ENCODE results near the gene RNF213.

Gene RNF213

DNA sequence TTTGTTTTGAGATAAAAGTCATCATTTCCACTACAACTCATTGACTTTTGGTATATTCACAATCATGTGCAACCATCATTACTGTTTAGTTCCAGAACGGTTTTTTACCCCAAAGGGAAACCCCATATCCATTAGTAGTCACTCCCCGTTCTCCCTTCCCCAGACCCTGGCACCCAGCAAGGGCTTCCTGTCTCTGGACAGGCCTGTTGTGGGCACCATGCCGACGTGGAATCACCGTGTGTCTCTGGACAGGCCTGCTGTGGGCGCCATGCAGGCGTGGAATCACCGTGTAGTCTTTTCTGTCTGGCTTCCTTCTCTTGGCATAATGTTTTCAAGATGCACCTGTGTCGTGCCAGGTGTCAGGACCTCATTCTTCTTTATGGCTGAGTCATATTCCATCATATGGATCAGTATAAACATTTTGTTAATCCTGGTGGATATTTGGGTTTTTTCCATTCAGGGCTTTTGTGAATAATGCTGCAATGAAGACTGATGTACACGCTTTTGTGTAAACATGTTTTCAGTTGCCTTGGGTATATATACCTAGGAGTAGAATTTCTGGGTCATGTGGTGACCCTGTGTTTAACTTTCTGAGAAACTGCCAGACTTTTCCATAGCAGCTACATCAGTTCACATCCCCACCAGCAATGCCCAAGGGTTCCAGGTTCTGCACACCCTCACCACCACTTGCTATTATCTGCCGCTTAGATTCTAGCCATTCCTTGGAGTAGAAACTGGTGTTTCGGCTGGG, 173.4 kb downstream of the RNF213 start:
- no peak for DNase-seq (ENCODE audit: low read depth)

DNA sequence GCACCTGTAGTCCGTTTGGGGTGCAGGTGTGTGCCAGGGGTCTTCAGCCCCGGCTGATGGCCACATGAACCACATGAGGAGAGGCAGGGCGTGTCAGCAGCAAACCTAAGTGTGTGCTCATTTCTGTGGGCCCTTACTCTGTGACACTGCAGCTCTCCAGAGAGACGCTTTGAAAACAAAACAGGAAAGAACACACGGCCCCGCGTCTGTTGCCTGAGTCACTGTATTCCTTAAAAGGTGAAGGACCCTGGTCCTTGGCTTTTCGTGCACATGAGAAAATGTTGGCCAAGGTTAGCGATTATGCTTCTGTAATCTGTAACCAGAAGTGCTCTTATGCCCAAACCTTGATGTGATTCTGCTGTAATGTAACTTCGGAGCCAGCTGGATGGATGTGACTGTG, 176.9 kb downstream of the RNF213 start:
- no peak for DNase-seq (ENCODE audit: low read depth)

DNA sequence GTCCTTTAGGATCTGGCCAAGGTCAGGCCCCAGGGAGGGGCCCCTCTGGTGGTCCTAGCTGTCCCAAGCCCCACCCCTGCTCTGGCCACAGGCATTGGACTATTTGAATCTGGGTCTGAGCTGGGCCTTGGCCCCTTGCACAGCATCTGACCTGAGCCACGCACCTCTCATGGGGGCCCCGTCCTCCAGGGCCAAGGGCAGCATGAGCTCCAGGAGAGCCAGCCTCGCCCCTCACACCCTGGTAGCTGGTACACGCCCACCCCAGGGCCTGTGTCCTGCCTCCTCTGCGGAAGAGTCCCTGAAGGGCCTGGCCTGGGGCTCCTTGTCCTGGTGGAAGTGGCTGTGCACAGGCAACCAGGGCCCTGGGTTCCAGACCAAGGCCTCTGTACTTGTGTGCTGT, 178.2 kb downstream of the RNF213 start:
- no peak for DNase-seq (ENCODE audit: low read depth)

DNA sequence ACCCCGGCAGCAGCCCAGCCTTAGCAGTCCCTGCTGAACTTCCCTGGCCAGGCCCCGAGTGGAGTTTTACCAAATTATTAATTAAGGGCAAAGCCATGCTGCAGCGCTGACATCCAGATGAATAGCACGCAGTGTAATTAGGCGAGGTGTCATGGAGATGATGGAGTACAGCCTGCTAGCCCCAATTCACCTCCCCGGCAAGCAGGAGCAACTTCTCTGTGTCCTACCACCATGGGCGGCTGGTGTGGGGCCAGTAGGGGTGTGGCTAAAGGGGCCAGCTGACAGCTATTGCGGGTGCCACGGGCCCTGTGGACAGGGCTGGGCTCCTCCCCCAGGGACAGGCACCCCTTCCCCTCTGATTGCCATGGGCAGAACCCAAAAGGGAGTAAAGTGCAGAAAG, 178.8 kb downstream of the RNF213 start:
- no peak for DNase-seq (ENCODE audit: low read depth)

DNA sequence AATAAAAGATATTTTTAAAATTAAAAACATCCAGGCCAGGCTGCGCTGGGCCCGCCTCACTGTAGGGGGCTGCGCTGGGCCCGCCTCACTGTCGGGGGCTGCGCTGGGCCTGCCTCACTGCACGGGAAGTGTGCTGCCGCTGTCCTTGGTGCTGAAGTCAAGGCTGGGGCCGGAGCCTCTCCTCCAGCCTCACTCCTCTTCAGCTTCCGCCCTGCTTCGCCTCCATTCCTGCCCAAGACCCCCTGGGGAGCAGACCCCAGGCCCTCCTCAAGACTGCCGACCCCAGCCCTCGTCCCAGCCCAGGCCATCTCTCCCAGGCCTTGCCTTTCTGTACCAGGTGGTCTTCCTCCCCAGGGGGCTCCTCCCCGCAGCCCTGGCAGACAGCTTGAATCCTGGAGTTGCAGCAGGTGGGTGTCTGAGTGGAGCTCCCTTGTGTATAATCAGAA, 180.5 kb downstream of the RNF213 start:
- DNase-seq (ENCODE audit: low read depth), result no peak

DNA sequence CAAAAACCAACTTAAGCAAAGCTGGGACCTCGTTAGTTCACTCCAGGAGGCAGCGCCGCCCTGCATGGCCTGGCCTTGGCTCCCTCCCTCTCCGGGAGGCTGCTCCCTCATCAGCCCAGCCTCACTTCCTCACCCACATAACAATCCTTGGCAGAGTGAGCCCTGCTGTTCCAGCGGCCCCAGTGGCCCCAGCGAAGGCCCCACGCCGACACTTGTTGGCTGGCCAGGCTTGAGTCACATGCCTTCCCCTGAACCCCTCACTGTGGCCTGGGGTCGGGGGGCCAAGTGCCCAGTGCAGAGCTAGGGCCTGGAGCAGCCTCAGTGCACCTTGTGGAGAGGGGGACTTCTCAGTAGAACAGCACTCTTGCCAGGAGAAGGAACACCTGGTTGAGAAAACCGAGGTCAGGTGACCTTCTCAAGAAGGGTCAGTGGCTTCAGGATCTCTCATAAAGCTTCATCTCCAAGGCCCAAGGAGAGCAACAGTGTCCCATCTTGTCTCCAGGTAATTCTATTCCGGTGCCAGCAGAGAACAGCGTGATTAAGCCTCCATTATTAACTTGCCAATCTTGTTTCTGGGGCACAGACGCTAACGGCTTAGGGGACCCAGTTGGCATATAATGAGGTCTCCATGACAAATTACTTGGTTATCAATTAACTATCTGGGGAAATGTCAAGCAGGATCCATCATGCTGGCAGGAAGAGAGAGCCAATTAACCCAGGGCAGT, 181.1 kb downstream of the RNF213 start:
- no peak for DNase-seq (ENCODE audit: low read depth)

DNA sequence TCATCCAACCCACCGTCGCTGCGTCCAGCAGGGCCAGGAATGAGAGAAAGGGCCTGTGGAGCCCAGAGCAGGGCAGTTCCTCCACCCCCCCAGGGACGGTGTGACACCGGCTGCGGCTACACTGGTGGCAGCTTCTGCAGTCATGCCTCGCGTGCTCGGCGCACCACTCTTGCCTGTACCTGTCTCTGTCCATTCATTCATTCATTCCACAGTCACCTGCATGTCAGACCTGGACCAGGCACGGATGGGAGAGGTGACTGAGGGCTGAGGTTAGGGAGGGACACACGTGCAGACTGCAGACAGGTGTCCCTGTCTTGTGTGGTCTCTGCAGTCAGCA, 181.6 kb downstream of the RNF213 start:
- no peak for DNase-seq (ENCODE audit: low read depth)

DNA sequence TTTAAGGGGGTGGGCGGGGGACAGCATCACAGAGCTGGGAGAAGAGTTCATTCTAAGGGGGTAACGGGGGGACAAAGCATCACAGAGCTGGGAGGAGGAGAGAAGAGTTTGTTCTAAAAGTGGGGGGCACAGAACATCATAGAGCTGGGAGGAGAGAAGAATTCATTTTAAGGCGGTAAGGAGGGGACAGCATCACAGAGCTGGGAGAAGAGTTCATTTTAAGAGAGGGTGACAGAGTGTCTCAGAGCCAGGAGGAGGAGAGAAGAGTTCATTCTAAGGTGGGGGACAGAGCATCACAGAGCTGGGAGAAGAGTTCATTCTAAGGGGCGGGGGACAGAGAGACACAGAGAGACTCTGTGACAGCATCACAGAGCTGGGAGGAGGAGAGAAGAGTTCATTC, 182.1 kb downstream of the RNF213 start:
- no peak for DNase-seq (ENCODE audit: low read depth)

DNA sequence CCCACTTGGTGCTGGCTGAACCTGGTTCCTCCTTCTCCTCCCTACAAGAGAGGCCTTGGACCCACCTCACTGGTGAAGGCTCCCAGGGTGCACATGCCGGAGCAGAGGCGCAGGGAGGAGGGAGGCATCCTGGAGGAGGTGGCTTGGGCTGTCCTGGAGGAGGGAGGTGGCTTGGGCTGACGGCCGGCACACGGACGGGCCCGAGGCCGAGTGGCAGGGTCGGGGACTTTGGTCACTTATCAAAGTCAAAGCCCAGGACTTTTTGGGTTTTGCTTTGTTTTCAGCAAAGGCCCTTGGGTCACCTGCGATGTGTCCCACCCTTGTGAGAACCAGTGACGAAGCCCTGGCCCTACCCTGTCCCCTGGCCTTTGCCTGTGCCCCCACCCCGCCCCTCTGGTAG, 182.8 kb downstream of the RNF213 start:
- DNase-seq (ENCODE audit: low read depth), result no peak

DNA sequence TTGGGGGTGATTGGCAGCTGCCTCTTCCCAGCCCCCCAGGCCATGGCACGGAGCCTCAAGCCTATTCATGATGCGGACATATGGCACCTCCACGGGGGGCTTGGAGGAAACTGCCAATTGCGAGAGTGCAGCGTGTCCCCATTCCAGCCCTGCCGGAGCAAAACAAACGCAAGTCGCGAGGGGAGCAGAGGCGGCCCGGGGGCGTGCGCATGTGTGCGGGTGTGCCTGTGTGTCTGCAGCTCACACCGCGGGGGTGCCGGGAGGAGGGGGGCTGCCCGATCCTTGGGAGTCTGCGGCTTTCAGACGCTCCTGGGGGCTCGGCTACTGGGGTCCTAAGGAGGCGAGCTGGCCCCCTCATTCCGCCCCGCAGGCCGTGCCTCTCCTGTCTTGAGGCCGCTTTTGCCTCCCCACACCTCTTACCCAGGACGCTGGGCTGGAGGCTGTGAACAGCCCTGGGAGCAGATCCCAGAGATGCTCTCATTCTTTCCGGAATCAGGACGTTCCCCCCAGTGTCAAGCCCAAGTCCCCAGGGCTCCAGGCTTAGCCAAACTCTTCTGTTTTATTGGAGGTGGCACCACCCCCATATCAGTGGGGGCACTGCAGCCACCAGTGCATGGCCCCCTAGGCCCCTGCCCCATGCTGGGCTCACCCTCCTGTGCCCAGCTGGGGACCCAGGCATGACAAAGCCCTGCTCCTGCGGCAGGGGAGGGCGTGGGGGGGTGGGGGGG, 183.4 kb downstream of the RNF213 start:
- DNase-seq (ENCODE audit: low read depth), result no peak

DNA sequence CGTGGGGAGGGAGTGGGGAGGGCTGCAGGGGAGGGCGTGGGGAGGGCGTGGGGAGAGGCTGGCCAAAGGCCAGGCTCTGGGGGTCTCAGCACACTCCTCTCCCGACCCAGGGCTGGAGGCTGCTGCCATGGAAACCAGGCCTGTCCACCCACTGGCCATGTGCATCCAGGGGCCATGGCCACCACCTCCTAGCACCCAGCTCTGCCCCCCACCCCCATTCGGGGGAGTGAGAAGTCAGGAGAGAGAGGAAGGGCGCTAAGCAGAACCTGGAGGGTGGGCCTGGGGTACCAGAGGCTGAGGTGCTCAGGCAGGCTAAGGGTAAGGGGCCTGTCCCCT, 184.0 kb downstream of the RNF213 start:
- DNase-seq (ENCODE audit: low read depth), result no peak

DNA sequence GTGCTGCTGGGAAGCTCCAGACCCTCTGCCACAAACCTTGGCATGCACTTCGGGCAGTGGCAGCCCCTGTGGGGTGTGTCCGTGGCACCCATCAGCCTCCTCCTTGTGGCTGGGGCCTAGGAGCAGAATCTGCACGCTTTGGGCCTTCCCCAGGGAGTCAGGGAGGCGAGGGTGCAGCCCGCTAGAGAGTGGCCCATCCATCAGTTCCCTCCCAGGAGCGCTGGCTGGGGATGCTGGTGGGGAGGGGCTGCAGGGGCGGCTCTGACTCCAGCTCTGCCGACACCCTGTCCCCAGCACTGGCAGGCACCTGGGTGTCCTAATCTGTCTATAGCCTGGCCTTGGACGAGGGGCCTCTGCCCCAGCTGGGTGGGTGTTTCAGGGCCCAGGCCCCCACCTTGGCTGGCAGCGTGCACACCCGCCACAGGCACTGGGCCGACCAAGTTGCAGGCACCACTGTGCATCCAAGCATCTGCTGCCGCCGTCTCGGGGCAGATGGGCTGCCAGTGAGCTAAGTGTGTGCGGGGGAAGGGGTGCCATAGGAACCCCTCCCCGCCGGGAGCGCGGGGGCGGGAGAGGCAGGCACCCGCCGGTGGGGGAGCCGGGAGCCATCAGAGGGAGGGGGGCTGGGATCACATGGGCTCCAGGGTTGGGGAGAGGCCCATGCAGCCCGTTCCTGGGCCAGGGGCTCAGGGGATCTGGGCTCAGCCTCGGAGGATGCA, 184.5 kb downstream of the RNF213 start:
- DNase-seq (ENCODE audit: low read depth), result no peak

DNA sequence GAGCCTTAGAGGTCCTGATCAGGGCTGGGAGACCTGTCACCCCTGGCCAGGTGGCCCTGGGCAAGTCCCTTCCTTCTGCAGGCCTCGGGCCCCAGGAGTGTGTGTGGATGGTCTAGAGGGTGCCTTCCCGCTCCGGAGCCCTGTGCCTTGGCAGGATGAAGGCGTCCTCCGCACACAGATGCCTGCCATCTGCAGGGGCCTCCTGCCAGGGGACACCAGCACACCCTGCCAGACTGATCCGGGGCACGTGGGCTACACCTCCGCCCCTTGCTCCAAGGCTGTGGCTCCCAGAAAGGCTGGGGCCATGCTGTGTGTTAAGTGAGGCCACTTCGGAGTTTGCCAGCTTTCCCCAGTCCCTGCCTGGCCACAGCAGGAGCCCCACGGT, 185.1 kb downstream of the RNF213 start:
- no peak for DNase-seq (ENCODE audit: low read depth)

DNA sequence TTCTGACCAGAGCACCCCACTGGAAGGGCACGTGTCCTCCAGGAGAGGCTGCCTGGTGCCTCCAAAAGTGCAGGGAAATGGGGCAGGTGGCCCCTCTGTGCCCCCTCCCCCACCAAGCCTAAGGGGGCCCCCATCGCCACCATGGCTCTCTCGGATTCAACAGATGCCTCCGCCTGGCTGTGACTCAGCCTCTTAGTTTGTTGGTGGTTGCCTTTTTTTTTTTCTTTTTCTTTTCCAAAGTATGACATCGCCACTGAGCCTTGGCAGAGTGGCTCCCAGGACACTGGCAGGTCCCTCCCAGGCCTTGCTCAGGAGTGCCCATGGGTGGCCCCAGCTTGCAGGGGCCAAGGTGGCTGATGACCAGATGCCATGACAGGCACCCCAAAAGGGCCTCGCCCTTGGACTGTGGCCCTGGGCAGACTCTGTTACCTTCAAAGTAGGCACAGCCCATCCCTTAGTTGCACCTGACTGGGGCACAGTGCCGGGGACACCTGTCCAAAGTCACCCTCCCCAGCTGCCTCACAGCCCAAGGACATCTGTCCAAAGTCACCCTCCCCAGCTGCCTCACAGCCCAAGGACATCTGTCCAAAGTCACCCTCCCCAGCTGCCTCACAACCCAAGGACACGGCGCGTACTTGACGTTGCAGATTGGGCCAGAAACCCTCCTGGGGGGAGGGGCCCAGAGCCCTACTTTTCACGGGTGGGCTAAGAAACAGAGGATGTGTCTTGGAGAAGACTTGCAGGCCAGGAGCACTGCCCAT, 186.2 kb downstream of the RNF213 start:
- no peak for DNase-seq (ENCODE audit: low read depth)

DNA sequence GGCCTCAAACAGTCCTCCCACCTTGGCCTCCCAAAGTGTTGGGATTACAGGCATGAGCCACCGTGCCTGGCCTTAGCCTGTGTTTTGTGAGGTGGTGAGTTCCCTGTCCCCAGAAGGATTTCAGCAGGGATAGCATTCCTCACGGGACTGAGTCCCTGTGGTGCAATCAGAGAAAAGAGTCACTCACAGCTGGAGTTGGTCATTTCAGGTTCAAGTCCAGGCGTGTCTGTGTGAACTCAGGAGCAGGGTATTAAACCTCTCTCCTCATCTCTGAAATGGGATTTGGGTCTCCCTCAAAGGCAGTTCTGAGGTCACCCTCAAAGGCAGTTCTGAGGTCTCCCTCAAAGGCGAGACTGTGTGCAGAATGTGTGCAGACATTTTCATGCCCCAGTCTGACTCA, 187.1 kb downstream of the RNF213 start:
- no peak for DNase-seq (ENCODE audit: low read depth)
